ENCODE data around the gene DIABLO. TPM values are rescaled to one million over a fixed set of nuclear protein-coding genes. Genes with fewer than 3 reads are reported as not detected.
"Not testable (repeated sequence)": the region's sequence is repeated elsewhere in the genome, so short reads cannot be mapped to it uniquely, and the experiment has no call there.

DIABLO gene
- total RNA-seq, result 10 to 100 TPM; 40.3 to 46.1 TPM

GRCh38 chr12:122225683-122226365 lies at the start of gene DIABLO:
TSS of gene DIABLO (minus strand) at chr12:122226052. CDS start at chr12:122226014, 38 bp downstream.
- H3K27ac Mint-ChIP-seq, result peak within 1 kb of the TSS; percentile 91
- CTCF ChIA-PET, result interaction anchor here (0.6 to 3.6 kb wide), 10 partner anchors 12 to 246 kb away, joined by 3 to 34 read pairs (median 4); partner anchors contain the start of gene VPS33A
- no peaks in the 10 kb centered on the region for H3K9me3 Mint-ChIP-seq (ENCODE audit: low read depth)
- DNase-seq (peak; percentile 100), ATAC-seq (peak; percentile 91)
- H3K36me3 Mint-ChIP-seq, result peaks cover 17% of the 10 kb centered on the region
- H3K27me3 Mint-ChIP-seq, result no peaks in the 10 kb centered on the region
- peaks cover 45% of the 10 kb centered on the region for H3K4me1 Mint-ChIP-seq
- peak within 1 kb of the TSS; percentile 85 for H3K4me3 Mint-ChIP-seq

GRCh38 chr12:122275459-122275858 lies 49.6 kb upstream of the DIABLO start:
- DNase-seq, result no peak
- peaks cover 12% of the 10 kb centered on the region for H3K36me3 Mint-ChIP-seq
- H3K27ac Mint-ChIP-seq, result no peak overlapping the region
- no peaks in the 10 kb centered on the region for H3K9me3 Mint-ChIP-seq (ENCODE audit: low read depth)
- ATAC-seq, result no peak
- CTCF ChIA-PET, result no interaction called here
- H3K27me3 Mint-ChIP-seq, result no peaks in the 10 kb centered on the region
- no peaks in the 10 kb centered on the region for H3K4me1 Mint-ChIP-seq
- H3K4me3 Mint-ChIP-seq, result no peak overlapping the region

- H3K4me3 Mint-ChIP-seq, result peak within 1 kb of the TSS; percentile 96
- CTCF ChIA-PET, result interaction anchor here (0.7 to 3.3 kb wide), 15 partner anchors 22 to 188 kb away, joined by 3 to 34 read pairs (median 4); partner anchors contain the start of genes B3GNT4, DIABLO and MLXIP
- H3K36me3 Mint-ChIP-seq, result peaks cover 8% of the 10 kb centered on the region
- peaks cover 4% of the 10 kb centered on the region for H3K27me3 Mint-ChIP-seq
- DNase-seq (peak; percentile 97), ATAC-seq (peak; percentile 90)
- peaks cover 25% of the 10 kb centered on the region for H3K4me1 Mint-ChIP-seq
- H3K9me3 Mint-ChIP-seq (ENCODE audit: low read depth), result no peaks in the 10 kb centered on the region
- peak within 1 kb of the TSS; percentile 99 for H3K27ac Mint-ChIP-seq
Observed at GRCh38 chr12:122266230-122266901, 40.5 kb upstream of the DIABLO start, which contains the start of gene VPS33A. TSS of gene VPS33A (minus strand) at chr12:122266494. CDS start at chr12:122266408, 86 bp downstream.

GRCh38 chr12:122265886-122266229 lies 40.0 kb upstream of the DIABLO start:
- Mint-ChIP-seq H3K36me3 (peaks cover 13% of the 10 kb centered on the region), H3K27me3 (peaks cover 4% of the 10 kb centered on the region), H3K4me1 (peaks cover 25% of the 10 kb centered on the region), H3K9me3 (ENCODE audit: low read depth) (no peaks in the 10 kb centered on the region), H3K4me3 (peak overlapping the region; percentile 96), H3K27ac (peak overlapping the region; percentile 99)
- CTCF ChIA-PET, result interaction anchor here (1.2 to 3.3 kb wide), 3 partner anchors 21 to 38 kb away, joined by 7 to 34 read pairs (median 8); partner anchors contain the start of gene DIABLO
- ATAC-seq (peak; percentile 46), DNase-seq (no peak)

- DNase-seq (no peak), ATAC-seq (no peak)
- Mint-ChIP-seq H3K27ac (peak overlapping the region; percentile 99), H3K9me3 (ENCODE audit: low read depth) (no peaks in the 10 kb centered on the region), H3K27me3 (peaks cover 4% of the 10 kb centered on the region), H3K36me3 (peaks cover 16% of the 10 kb centered on the region), H3K4me3 (peak overlapping the region; percentile 96), H3K4me1 (peaks cover 25% of the 10 kb centered on the region)
- CTCF ChIA-PET, result interaction anchor here (0.6 to 3.3 kb wide), 3 partner anchors 21 to 1321 kb away, joined by 3 to 34 read pairs (median 7); partner anchors contain the start of gene DIABLO
Observed at GRCh38 chr12:122265476-122265875, 39.6 kb upstream of the DIABLO start.

- Mint-ChIP-seq H3K36me3 (peaks cover 37% of the 10 kb centered on the region), H3K4me1 (peaks cover 14% of the 10 kb centered on the region)
- H3K4me3 Mint-ChIP-seq; H3K27ac Mint-ChIP-seq; ATAC-seq; H3K9me3 Mint-ChIP-seq (ENCODE audit: low read depth); DNase-seq; H3K27me3 Mint-ChIP-seq: not testable (repeated sequence)
- CTCF ChIA-PET, result interaction anchor here (1.8 to 2.5 kb wide), 2 partner anchors 15 to 49 kb away, joined by 4 to 13 read pairs; no protein-coding TSS in a partner anchor
Observed at GRCh38 chr12:122260735-122261134, 34.9 kb upstream of the DIABLO start.

GRCh38 chr12:122258939-122259338 lies 33.1 kb upstream of the DIABLO start:
- not testable (repeated sequence) for ATAC-seq; H3K4me3 Mint-ChIP-seq; H3K27ac Mint-ChIP-seq; H3K27me3 Mint-ChIP-seq; H3K9me3 Mint-ChIP-seq (ENCODE audit: low read depth); H3K4me1 Mint-ChIP-seq; DNase-seq
- peaks cover 39% of the 10 kb centered on the region for H3K36me3 Mint-ChIP-seq
- CTCF ChIA-PET, result interaction anchor here (0.7 to 2.5 kb wide), 2 partner anchors 13 to 15 kb away, joined by 3 to 13 read pairs; no protein-coding TSS in a partner anchor

GRCh38 chr12:122258462-122258861 lies 32.6 kb upstream of the DIABLO start:
- H3K9me3 Mint-ChIP-seq (ENCODE audit: low read depth); CTCF ChIA-PET; ATAC-seq; H3K4me3 Mint-ChIP-seq; H3K27me3 Mint-ChIP-seq; DNase-seq; H3K4me1 Mint-ChIP-seq; H3K27ac Mint-ChIP-seq: not testable (repeated sequence)
- H3K36me3 Mint-ChIP-seq, result peaks cover 36% of the 10 kb centered on the region

GRCh38 chr12:122250536-122250935 lies 24.7 kb upstream of the DIABLO start:
- Mint-ChIP-seq H3K4me3 (no peak overlapping the region), H3K36me3 (peaks cover 14% of the 10 kb centered on the region), H3K27me3 (no peaks in the 10 kb centered on the region), H3K9me3 (ENCODE audit: low read depth) (no peaks in the 10 kb centered on the region), H3K4me1 (peaks cover 9% of the 10 kb centered on the region), H3K27ac (no peak overlapping the region)
- no peak for DNase-seq
- CTCF ChIA-PET, result no interaction called here
- ATAC-seq, result no peak

GRCh38 chr12:122250047-122250446 lies 24.2 kb upstream of the DIABLO start:
- CTCF ChIA-PET, result no interaction called here
- H3K4me3 Mint-ChIP-seq, result no peak overlapping the region
- no peaks in the 10 kb centered on the region for H3K9me3 Mint-ChIP-seq (ENCODE audit: low read depth)
- DNase-seq (no peak), ATAC-seq (no peak)
- H3K27me3 Mint-ChIP-seq, result no peaks in the 10 kb centered on the region
- H3K4me1 Mint-ChIP-seq, result peaks cover 11% of the 10 kb centered on the region
- H3K27ac Mint-ChIP-seq, result no peak overlapping the region
- H3K36me3 Mint-ChIP-seq, result peaks cover 14% of the 10 kb centered on the region

GRCh38 chr12:122245553-122245952 lies 19.7 kb upstream of the DIABLO start:
- H3K4me3 Mint-ChIP-seq, result peak overlapping the region; percentile 84
- no peaks in the 10 kb centered on the region for H3K27me3 Mint-ChIP-seq
- H3K36me3 Mint-ChIP-seq, result peaks cover 15% of the 10 kb centered on the region
- no peaks in the 10 kb centered on the region for H3K9me3 Mint-ChIP-seq (ENCODE audit: low read depth)
- peak overlapping the region; percentile 97 for H3K27ac Mint-ChIP-seq
- peaks cover 37% of the 10 kb centered on the region for H3K4me1 Mint-ChIP-seq
- no peak for DNase-seq
- no peak for ATAC-seq
- CTCF ChIA-PET, result interaction anchor here (0.7 to 3.9 kb wide), 12 partner anchors 13 to 1404 kb away, joined by 3 to 33 read pairs (median 3); partner anchors contain the start of gene DIABLO

- peaks cover 37% of the 10 kb centered on the region for H3K4me1 Mint-ChIP-seq
- H3K9me3 Mint-ChIP-seq (ENCODE audit: low read depth), result no peaks in the 10 kb centered on the region
- peaks cover 22% of the 10 kb centered on the region for H3K36me3 Mint-ChIP-seq
- DNase-seq (peak; percentile 63), ATAC-seq (peak; percentile 83)
- H3K4me3 Mint-ChIP-seq, result peak overlapping the region; percentile 84
- no peaks in the 10 kb centered on the region for H3K27me3 Mint-ChIP-seq
- CTCF ChIA-PET, result interaction anchor here (0.7 to 3.9 kb wide), 18 partner anchors 11 to 1404 kb away, joined by 3 to 33 read pairs (median 3); partner anchors contain the start of gene DIABLO
- H3K27ac Mint-ChIP-seq, result peak overlapping the region; percentile 97
Observed at GRCh38 chr12:122244565-122245371, 18.9 kb upstream of the DIABLO start.
